ENCODE measurements around the gene CDR2. TPM values are rescaled to one million over a fixed set of nuclear protein-coding genes. Genes with fewer than 3 reads are reported as not detected.
"Not testable (repeated sequence)": the region's sequence is repeated elsewhere in the genome, so short reads cannot be mapped to it uniquely, and the experiment has no call there.

The CDR2 gene
- total RNA-seq, 1 experiment from 2014 or later: 7.2 TPM

DNA sequence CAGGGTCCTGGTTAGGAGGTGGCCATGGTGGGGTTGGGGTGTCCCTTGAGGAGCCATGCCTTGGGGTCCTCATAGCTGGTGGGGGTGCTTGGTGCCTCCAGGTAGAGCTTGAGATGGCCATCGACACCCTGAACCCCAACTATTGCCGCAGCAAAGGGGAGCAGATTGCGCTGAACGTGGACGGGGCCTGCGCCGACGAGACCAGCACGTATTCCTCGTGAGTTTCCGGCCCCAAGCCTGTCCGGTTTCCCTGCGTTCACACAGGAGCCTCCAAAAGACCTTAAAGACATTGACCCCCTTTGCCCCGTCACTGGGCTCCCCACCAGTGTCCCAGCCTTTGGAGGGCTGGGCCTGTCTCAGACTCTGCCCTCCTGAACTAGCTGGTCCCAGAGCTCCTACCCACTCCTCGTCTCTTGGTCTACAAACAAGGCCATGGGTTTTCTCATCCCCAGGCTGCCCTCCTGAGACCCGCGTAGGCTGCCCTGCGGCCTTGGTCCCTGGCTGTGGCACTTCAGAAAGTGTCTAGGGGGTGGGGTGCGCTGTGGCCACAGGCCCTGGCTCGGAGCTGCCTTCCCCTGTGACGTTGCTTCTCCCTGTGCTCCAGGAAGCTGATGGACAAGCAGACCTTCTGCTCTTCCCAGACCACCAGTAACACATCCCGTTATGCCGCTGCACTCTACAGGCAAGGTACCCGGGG lies 65.4 kb downstream of the CDR2 start:
- no peak overlapping the region for H3K27ac ChIP-seq (ENCODE audit: low read length)
- peaks cover 11% of the 10 kb centered on the region; the same call in 1 of the 2 replicates for H3K36me3 ChIP-seq (ENCODE audit: insufficient read depth, low read length)
- H3K9me3 ChIP-seq (ENCODE audit: low read length): no peaks in the 10 kb centered on the region
- H3K4me1 ChIP-seq (ENCODE audit: low read length): no peaks in the 10 kb centered on the region
- no peak overlapping the region for H3K4me2 ChIP-seq (ENCODE audit: low read depth, low read length, poor library complexity, severe bottlenecking)
- H3K79me2 ChIP-seq (ENCODE audit: low read length): peaks cover 21% of the 10 kb centered on the region
- H3K9ac ChIP-seq (ENCODE audit: low read length): no peak overlapping the region
- peaks cover 15% of the 10 kb centered on the region for H4K20me1 ChIP-seq (ENCODE audit: insufficient read depth, low read depth, low read length)
- no peak overlapping the region for H3K4me3 ChIP-seq (ENCODE audit: low read length)
- no peak for DNase-seq
- H3K9me2 ChIP-seq (replicated peaks; ENCODE audit: insufficient read depth, low read length): no peaks in the 10 kb centered on the region
- no peak overlapping the region for H2AFZ ChIP-seq (ENCODE audit: low read length)
- H3K27me3 ChIP-seq (ENCODE audit: low read length): no peaks in the 10 kb centered on the region

DNA sequence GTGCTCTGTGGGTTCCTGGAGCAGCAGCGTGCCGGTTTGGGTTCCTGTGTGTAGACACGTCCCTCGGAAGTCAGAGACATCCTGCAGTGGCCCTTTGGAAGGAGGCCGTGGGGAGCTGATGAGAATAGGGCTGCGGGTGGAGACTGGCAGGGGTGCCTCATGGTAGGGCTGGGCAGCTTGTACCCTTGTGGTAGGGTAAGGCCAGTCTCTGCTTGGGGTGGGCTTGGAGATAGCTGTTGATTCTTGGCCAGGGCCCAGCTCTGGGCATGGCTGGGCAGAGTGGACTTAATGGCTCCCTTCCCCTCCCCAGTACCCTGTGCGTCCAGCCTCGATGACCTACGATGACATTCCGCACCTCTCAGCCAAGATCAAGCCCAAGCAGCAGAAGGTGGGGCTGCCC lies 66.6 kb downstream of the CDR2 start:
- H3K36me3 ChIP-seq (ENCODE audit: insufficient read depth, low read length): peaks cover 12% of the 10 kb centered on the region; the same call in 1 of the 2 replicates
- no peak overlapping the region for H3K27ac ChIP-seq (ENCODE audit: low read length)
- H3K27me3 ChIP-seq (ENCODE audit: low read length): no peaks in the 10 kb centered on the region
- H3K4me1 ChIP-seq (ENCODE audit: low read length): no peaks in the 10 kb centered on the region
- H3K4me3 ChIP-seq (ENCODE audit: low read length): no peak overlapping the region
- no peak overlapping the region for H3K9ac ChIP-seq (ENCODE audit: low read length)
- no peak overlapping the region for H3K4me2 ChIP-seq (ENCODE audit: low read depth, low read length, poor library complexity, severe bottlenecking)
- H3K79me2 ChIP-seq (ENCODE audit: low read length): peaks cover 29% of the 10 kb centered on the region
- DNase-seq: no peak
- H2AFZ ChIP-seq (ENCODE audit: low read length): no peak overlapping the region
- H4K20me1 ChIP-seq (ENCODE audit: insufficient read depth, low read depth, low read length): peaks cover 21% of the 10 kb centered on the region
- H3K9me2 ChIP-seq (replicated peaks; ENCODE audit: insufficient read depth, low read length): no peaks in the 10 kb centered on the region
- no peaks in the 10 kb centered on the region for H3K9me3 ChIP-seq (ENCODE audit: low read length)

DNA sequence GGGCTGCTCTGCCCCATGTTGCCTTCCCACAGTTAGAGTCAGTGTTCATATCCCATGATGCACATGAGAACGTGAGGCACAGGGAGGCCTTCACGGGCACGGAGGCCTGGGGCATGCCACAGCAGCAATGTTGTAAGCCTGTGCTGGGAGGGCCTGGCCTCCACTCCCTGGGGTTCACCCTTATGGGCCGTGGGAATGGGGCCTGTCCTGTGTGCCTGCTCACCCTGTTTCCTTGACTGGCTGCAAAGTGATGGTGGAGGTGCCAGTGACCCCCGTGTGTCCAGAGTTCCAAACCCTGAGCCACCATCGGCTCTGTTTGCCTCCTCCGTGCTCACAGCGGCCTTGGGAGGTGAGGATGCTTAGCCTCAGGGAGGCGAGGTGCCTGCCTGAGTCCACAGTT lies 67.6 kb downstream of the CDR2 start:
- no peaks in the 10 kb centered on the region for H3K9me3 ChIP-seq (ENCODE audit: low read length)
- H3K4me2 ChIP-seq (ENCODE audit: low read depth, low read length, poor library complexity, severe bottlenecking): no peak overlapping the region
- no peaks in the 10 kb centered on the region for H3K4me1 ChIP-seq (ENCODE audit: low read length)
- H3K9ac ChIP-seq (ENCODE audit: low read length): no peak overlapping the region
- peaks cover 12% of the 10 kb centered on the region; the same call in 1 of the 2 replicates for H3K36me3 ChIP-seq (ENCODE audit: insufficient read depth, low read length)
- H2AFZ ChIP-seq (ENCODE audit: low read length): no peak overlapping the region
- H3K4me3 ChIP-seq (ENCODE audit: low read length): no peak overlapping the region
- peaks cover 39% of the 10 kb centered on the region for H3K79me2 ChIP-seq (ENCODE audit: low read length)
- no peaks in the 10 kb centered on the region for H3K27me3 ChIP-seq (ENCODE audit: low read length)
- DNase-seq: no peak
- no peaks in the 10 kb centered on the region for H3K9me2 ChIP-seq (replicated peaks; ENCODE audit: insufficient read depth, low read length)
- H3K27ac ChIP-seq (ENCODE audit: low read length): no peak overlapping the region
- peaks cover 31% of the 10 kb centered on the region for H4K20me1 ChIP-seq (ENCODE audit: insufficient read depth, low read depth, low read length)

DNA sequence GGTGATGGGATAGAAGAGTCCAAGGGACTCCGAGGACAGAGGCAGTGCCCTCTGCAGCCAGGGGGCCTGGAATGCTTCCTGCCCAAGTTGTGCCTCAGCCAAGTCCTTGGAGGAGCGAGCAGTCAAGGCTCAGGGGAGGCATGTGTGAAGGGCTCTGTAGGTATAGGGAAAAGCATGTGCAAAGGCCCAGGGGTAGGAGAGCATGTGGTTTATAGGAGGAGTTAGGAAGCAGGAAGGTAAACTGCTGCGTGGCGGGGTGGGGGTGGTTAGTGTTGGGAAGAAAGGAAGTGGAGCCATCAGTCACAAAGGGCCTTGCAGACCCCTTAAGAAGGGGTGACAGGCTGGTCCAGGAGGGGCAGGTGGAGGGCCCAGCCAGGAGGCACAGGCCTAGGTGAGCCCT lies 70.0 kb downstream of the CDR2 start:
- Histone ChIP-seq H3K4me3 (ENCODE audit: low read length) (no peak overlapping the region), H3K36me3 (ENCODE audit: insufficient read depth, low read length) (peaks cover 12% of the 10 kb centered on the region; the same call in 1 of the 2 replicates), H3K27me3 (ENCODE audit: low read length) (no peaks in the 10 kb centered on the region), H2AFZ (ENCODE audit: low read length) (no peak overlapping the region), H3K9me2 (replicated peaks; ENCODE audit: insufficient read depth, low read length) (no peaks in the 10 kb centered on the region), H3K4me2 (ENCODE audit: low read depth, low read length, poor library complexity, severe bottlenecking) (no peak overlapping the region), H3K9ac (ENCODE audit: low read length) (no peak overlapping the region), H3K79me2 (ENCODE audit: low read length) (peaks cover 63% of the 10 kb centered on the region), H3K9me3 (ENCODE audit: low read length) (no peaks in the 10 kb centered on the region), H3K27ac (ENCODE audit: low read length) (no peak overlapping the region), H3K4me1 (ENCODE audit: low read length) (peaks cover 12% of the 10 kb centered on the region), H4K20me1 (ENCODE audit: insufficient read depth, low read depth, low read length) (peaks cover 47% of the 10 kb centered on the region)
- DNase-seq: no peak

DNA sequence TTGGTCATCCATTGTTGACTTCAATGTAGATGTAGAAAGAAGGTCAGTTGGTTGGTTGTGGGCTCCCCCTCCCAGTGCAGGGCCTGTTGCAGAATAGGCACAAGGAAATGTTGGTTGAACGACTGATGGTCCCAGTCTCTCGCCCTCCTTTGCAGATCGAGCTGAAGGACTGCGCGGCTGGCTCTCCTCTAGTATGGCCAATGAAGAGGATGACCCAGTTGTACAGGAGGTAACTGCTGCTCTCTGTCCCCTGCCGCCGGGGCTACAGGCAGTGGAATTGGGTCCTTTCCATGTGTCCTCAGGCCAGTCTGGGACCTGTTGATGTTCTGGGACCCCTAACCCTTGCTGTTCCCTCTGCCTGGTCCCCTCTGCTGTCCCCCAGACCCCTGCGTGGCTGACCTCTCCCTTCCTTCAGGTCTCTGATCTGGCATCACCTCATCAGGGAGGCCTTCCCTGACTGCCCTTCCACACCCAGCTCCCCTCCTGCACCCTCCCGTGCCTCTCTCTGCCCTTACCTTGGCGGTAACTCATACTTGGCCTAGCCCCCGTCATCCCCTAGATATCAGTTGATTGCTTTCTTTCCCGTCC lies 71.5 kb downstream of the CDR2 start:
- Histone ChIP-seq H3K9me2 (replicated peaks; ENCODE audit: insufficient read depth, low read length) (no peaks in the 10 kb centered on the region), H3K27me3 (ENCODE audit: low read length) (no peaks in the 10 kb centered on the region), H2AFZ (ENCODE audit: low read length) (no peak overlapping the region), H3K4me3 (ENCODE audit: low read length) (no peak overlapping the region), H3K4me1 (ENCODE audit: low read length) (peaks cover 21% of the 10 kb centered on the region), H3K9me3 (ENCODE audit: low read length) (no peaks in the 10 kb centered on the region), H3K79me2 (ENCODE audit: low read length) (peaks cover 79% of the 10 kb centered on the region), H3K9ac (ENCODE audit: low read length) (no peak overlapping the region), H4K20me1 (ENCODE audit: insufficient read depth, low read depth, low read length) (peaks cover 59% of the 10 kb centered on the region), H3K4me2 (ENCODE audit: low read depth, low read length, poor library complexity, severe bottlenecking) (no peak overlapping the region), H3K27ac (ENCODE audit: low read length) (no peak overlapping the region), H3K36me3 (ENCODE audit: insufficient read depth, low read length) (peaks cover 16% of the 10 kb centered on the region; the same call in 1 of the 2 replicates)
- no peak for DNase-seq

GRCh38 chr16:22301423-22301822 lies 73.0 kb downstream of the CDR2 start:
- not testable (repeated sequence) for H3K9me2 ChIP-seq (replicated peaks; ENCODE audit: insufficient read depth, low read length)
- peaks cover 55% of the 10 kb centered on the region for H4K20me1 ChIP-seq (ENCODE audit: insufficient read depth, low read depth, low read length)
- peaks cover 78% of the 10 kb centered on the region for H3K79me2 ChIP-seq (ENCODE audit: low read length)

DNA sequence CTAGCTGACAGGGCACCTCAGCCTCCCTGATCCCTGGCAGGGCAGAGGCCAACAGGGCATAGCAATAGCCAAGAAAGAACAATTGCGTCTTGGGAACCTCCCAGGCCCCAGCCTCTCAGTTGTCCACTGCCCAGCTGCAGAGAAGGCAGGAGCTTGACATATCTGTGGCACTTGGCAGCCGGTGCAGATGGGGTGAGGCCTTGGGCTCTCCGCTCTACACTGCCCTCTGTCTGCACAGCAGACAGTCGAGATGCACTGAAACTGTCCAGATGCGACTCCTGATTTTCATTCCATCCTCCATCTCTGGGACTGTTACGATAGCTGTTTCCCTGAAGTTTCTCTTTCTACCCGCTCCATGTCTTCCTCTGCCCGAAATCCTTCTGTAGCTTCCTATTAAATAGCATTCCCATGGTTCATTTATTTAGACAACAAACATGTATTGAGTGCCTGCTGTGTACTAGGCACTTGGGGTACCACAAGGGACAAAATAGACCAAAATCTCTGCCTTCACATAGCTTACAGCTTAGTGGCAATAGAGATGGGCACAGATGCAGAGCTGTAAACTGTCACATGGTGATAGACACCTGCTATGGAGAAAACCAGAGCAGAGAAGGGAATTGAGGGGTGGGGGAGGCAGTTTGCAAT lies 73.9 kb downstream of the CDR2 start:
- H3K4me2 ChIP-seq (ENCODE audit: low read depth, low read length, poor library complexity, severe bottlenecking): peak overlapping the region; percentile 37
- H4K20me1 ChIP-seq (ENCODE audit: insufficient read depth, low read depth, low read length): peaks cover 55% of the 10 kb centered on the region

More at GRCh38 chr16:22301423-22301822, 73.0 kb downstream of the CDR2 start:
- H2AFZ ChIP-seq (ENCODE audit: low read length); DNase-seq; H3K4me3 ChIP-seq (ENCODE audit: low read length); H3K9me3 ChIP-seq (ENCODE audit: low read length); H3K9ac ChIP-seq (ENCODE audit: low read length); H3K27me3 ChIP-seq (ENCODE audit: low read length); H3K27ac ChIP-seq (ENCODE audit: low read length); H3K4me2 ChIP-seq (ENCODE audit: low read depth, low read length, poor library complexity, severe bottlenecking): not testable (repeated sequence)
- peaks cover 24% of the 10 kb centered on the region for H3K4me1 ChIP-seq (ENCODE audit: low read length)
- H3K36me3 ChIP-seq (ENCODE audit: insufficient read depth, low read length): peaks cover 13% of the 10 kb centered on the region; the same call in 1 of the 2 replicates

GRCh38 chr16:22299036-22299435 lies 75.4 kb downstream of the CDR2 start:
- peak overlapping the region; percentile 94 for H3K4me2 ChIP-seq (ENCODE audit: low read depth, low read length, poor library complexity, severe bottlenecking)
- peaks cover 45% of the 10 kb centered on the region for H4K20me1 ChIP-seq (ENCODE audit: insufficient read depth, low read depth, low read length)
- H3K36me3 ChIP-seq (ENCODE audit: insufficient read depth, low read length): peaks cover 10% of the 10 kb centered on the region; the same call in 1 of the 2 replicates
- DNase-seq: no peak
- H3K9me3 ChIP-seq (ENCODE audit: low read length): no peaks in the 10 kb centered on the region
- no peaks in the 10 kb centered on the region for H3K27me3 ChIP-seq (ENCODE audit: low read length)
- no peaks in the 10 kb centered on the region for H3K9me2 ChIP-seq (replicated peaks; ENCODE audit: insufficient read depth, low read length)
- H3K27ac ChIP-seq (ENCODE audit: low read length): no peak overlapping the region
- peaks cover 64% of the 10 kb centered on the region for H3K79me2 ChIP-seq (ENCODE audit: low read length)
- peak overlapping the region; percentile 94 for H3K4me3 ChIP-seq (ENCODE audit: low read length)
- peaks cover 32% of the 10 kb centered on the region for H3K4me1 ChIP-seq (ENCODE audit: low read length)
- no peak overlapping the region for H2AFZ ChIP-seq (ENCODE audit: low read length)
- H3K9ac ChIP-seq (ENCODE audit: low read length): peak overlapping the region; percentile 96

More for the DNA sequence above, 73.9 kb downstream of the CDR2 start:
- peaks cover 32% of the 10 kb centered on the region for H3K4me1 ChIP-seq (ENCODE audit: low read length)
- H3K27me3 ChIP-seq (ENCODE audit: low read length): no peaks in the 10 kb centered on the region
- no peaks in the 10 kb centered on the region for H3K9me3 ChIP-seq (ENCODE audit: low read length)
- H3K9ac ChIP-seq (ENCODE audit: low read length): peak overlapping the region; percentile 38
- no peak overlapping the region for H3K27ac ChIP-seq (ENCODE audit: low read length)
- peaks cover 75% of the 10 kb centered on the region for H3K79me2 ChIP-seq (ENCODE audit: low read length)
- no peak overlapping the region for H3K4me3 ChIP-seq (ENCODE audit: low read length)
- peaks cover 12% of the 10 kb centered on the region; the same call in 1 of the 2 replicates for H3K36me3 ChIP-seq (ENCODE audit: insufficient read depth, low read length)
- H2AFZ ChIP-seq (ENCODE audit: low read length): no peak overlapping the region
- H3K9me2 ChIP-seq (replicated peaks; ENCODE audit: insufficient read depth, low read length): no peaks in the 10 kb centered on the region
- DNase-seq: peak; percentile 78
